ENCODE data around the gene SLC27A4.

Gene SLC27A4

DNA sequence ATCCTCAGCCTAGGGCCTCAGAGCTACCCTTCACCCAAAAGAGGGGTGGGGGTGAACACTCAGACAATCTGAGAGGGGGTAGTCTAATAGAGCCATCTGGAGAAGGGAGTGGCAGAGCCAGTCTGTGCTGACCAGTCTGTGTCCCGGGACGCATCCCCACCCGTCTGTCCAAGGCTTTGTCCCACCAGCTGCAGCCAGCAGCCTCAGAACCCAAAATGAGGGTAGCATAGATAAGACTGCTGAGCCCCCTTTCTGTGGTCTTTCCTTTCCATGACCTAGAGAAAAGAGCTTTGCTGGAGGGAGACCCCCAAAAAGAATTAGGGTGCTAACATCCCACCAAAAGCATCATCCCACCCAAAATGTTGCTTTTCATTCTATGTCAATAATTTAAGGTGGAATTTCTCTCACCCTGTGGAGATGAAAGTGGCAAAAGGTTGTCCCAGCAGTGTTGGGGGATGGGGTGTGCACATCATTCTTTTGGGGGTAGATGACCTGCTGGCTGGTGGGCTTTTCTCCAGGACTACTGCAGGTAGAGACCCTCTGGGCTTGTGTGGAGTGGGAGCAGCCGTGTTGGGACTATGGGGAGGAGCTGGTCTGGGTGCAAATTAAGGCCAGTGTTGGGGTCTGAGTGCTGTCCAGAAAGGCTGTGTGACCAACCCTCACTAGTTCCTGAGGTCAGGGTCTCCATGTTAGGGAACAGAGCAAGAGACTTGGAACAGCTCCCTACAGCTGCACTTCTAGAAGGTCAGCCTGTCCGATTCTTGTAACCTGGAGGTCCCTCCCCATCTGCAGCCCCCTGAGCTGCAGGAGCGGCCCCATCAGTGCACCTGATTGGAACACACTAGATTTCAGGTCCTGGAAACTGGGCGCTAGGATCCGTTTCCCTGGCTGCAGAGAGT, 50.7 kb downstream of the SLC27A4 start:
- H3K4me3 ChIP-seq (ENCODE audit: low read length), result no peak overlapping the region
- TF ChIP-seq, protein P1, sequence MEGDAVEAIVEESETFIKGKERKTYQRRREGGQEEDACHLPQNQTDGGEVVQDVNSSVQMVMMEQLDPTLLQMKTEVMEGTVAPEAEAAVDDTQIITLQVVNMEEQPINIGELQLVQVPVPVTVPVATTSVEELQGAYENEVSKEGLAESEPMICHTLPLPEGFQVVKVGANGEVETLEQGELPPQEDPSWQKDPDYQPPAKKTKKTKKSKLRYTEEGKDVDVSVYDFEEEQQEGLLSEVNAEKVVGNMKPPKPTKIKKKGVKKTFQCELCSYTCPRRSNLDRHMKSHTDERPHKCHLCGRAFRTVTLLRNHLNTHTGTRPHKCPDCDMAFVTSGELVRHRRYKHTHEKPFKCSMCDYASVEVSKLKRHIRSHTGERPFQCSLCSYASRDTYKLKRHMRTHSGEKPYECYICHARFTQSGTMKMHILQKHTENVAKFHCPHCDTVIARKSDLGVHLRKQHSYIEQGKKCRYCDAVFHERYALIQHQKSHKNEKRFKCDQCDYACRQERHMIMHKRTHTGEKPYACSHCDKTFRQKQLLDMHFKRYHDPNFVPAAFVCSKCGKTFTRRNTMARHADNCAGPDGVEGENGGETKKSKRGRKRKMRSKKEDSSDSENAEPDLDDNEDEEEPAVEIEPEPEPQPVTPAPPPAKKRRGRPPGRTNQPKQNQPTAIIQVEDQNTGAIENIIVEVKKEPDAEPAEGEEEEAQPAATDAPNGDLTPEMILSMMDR (conservative IDR thresholded peaks at IDR 0.05; ENCODE audit: low read depth, low read length), result no peak
- DNase-seq (ENCODE audit: low read depth), result no peak

DNA sequence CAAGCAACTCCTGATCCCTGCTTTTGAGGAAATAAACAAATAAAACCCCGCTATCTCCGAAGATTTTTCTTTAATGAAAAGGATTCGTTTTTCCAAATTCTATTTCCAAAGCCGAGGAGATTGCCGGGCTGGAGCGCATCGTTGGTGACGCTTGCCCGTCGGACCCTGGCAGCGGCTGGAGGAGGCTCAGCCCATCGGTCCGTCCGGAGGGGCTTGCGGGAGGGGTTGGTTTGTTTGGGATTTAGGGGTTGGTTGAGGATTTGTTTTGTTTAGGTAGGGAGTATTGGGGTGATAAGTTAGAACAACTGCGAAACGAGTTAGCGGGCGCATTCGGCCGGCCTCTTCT, 51.6 kb downstream of the SLC27A4 start:
- TF ChIP-seq, protein P1 (conservative IDR thresholded peaks at IDR 0.05; ENCODE audit: low read depth, low read length), result no peak
- no peak overlapping the region for H3K4me3 ChIP-seq (ENCODE audit: low read length)
- DNase-seq (ENCODE audit: low read depth), result no peak

DNA sequence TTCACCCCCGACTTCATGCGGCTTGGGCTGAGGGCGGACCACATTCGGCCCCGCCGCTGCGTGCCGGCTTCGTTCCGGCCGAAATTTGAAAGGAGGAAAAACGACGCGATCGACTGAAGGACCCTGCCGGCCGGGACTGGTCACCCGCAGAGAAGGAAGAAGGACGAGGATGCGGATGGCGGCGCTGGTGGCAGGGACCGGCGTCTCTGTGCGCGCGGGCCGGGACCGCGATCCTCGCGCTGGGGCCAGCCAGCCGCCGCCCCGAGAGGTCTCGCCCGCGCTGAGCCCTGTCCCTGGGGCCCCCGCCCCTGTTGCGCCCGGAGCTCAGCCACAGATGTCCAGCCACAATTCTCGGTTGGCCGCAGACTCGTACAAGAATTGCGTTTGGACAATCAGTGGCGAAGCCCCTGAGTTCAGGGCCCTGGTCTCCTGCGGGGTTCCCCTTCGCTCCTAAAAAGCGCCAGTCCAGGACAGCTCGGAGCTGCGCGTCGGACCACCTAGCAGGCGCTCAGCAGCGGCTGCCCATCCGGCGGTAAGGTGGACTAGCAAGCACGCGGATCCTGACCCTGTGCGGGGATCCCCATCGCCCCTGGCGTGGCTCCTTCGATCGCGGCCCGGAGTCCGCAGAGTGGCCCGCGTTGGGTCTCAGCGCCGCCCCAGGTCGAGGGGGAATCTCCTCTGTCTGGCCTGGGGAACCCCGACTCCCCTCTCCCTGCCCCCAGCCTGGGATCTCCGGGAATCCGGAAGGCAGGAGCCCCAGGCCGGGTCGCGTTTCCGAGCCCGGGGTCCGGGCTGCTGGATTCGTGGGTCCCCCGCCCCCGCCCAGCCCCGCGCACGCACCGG, 52.2 kb downstream of the SLC27A4 start:
- H3K4me3 ChIP-seq (ENCODE audit: low read length), result no peak overlapping the region
- no peak for DNase-seq (ENCODE audit: low read depth)
- TF ChIP-seq, protein P1 (conservative IDR thresholded peaks at IDR 0.05; ENCODE audit: low read depth, low read length), result no peak

DNA sequence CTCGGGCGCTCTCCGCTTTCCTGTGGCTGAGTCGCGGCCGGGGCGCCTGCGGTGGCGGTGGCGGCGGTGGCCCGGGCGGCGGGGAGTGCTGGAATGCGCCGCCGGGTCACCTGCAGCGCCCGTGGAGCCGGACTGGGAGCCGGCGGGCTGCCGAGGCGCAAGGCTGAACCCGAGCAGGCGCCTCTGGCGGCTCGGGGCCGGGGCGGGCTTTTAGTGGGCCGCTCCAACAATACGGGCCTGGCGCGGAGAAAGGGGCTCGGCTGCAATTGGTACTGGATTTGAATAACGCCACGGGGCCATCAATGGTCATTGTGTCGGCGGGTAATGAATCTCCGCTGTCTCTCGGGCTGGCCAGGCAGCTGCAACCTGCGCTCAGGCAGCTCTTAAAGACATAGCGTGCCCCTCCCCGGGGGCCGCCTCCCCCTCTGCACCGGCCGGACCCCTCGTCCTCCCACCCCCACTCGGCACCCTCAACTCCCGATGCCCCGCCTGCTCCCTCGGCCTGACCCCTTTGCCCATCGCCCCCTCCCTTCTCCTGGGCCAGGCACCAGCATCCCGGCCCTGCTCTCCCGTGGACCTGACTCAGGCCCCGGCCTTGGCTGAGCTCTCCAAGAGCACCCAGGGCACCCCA, 52.9 kb downstream of the SLC27A4 start:
- H3K4me3 ChIP-seq (ENCODE audit: low read length), result peak overlapping the region; percentile 8
- DNase-seq (ENCODE audit: low read depth), result no peak
- TF ChIP-seq, protein P1 (conservative IDR thresholded peaks at IDR 0.05; ENCODE audit: low read depth, low read length), result no peak

DNA sequence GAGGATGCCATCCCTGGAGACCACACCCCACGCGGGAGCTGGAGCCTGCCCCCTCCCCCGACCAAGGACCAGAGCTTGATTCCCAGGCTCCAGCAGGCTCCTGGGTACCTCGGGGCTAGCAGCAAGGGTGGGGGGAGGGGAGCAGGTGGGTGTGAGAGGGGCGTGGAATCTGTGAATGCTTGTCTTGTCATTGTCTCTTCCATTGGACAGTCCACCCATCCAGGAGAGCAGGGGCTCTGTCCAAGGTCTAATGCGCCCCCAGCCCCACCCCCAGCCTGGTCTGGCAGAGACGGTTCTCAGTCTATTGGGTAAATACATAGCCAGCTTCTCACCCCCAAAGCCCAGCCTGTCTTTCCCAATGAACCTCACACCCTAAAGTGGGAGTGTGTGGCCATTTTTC, 53.6 kb downstream of the SLC27A4 start:
- DNase-seq (ENCODE audit: low read depth), result no peak
- TF ChIP-seq, protein P1 (conservative IDR thresholded peaks at IDR 0.05; ENCODE audit: low read depth, low read length), result no peak
- H3K4me3 ChIP-seq (ENCODE audit: low read length), result no peak overlapping the region

DNA sequence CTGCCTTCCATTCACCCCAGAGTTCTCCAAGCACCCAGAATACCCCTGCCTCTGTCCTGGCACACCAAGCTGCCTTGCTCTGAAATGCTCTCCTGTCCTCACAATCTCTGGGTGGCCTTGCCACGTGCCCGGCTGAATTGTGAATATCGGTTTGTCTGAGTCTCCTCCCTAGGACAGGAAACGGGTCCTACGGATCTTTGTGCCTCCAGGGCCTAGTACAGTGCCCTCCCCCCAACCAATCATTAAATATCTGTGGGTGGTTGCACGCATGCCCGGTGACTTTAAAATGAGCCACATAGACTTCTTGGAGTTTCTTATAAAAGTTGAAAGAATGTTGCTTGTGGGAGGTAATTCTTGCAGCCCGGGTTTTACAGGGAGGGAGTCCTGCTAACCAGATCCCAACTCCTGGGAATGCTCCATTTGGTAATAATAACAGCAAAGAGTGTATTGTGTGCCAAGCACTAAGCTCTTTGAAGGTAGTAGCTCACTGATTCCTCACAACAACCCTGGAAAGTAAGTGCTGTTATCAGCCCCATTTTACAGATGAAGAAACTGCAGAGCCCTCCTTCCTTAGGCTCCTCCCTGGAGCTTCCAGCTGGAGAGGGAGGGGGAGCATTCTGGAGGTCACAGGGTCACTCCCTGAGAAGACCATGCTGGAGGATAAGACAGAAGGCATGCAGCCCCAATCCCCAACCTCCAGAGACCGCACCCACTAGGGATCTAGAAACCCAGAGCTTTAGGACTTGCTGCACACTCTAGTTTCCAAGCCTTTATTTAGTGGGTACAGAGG, 54.2 kb downstream of the SLC27A4 start:
- no peak overlapping the region for H3K4me3 ChIP-seq (ENCODE audit: low read length)
- DNase-seq (ENCODE audit: low read depth), result no peak
- TF ChIP-seq, protein P1 (conservative IDR thresholded peaks at IDR 0.05; ENCODE audit: low read depth, low read length), result no peak
